Stomach smooth muscle (tissue), 2 donors: Measurements from ENCODE around the gene GCNA.
"Not testable (repeated sequence)": the region's sequence is repeated elsewhere in the genome, so short reads cannot be mapped to it uniquely, and the experiment has no call there.

ENCODE experiments used
- H3K27ac ChIP-seq: one replicate; pipeline ENCODE4 v1.7.0; 2013; ENCODE audit warnings: mild to moderate bottlenecking, low read length, inconsistent platforms
- H3K27me3 ChIP-seq, 2 donors: one replicate each; pipeline ENCODE4 v1.7.0; 2013; ENCODE audit warnings: low read length in 2 of 2; ENCODE audit not compliant: insufficient read depth in 2 of 2, control insufficient read depth in 1 of 2
- H3K36me3 ChIP-seq, 2 donors: one replicate each; pipeline ENCODE4 v1.7.0; 2013; ENCODE audit warnings: low read length in 2 of 2; ENCODE audit not compliant: control insufficient read depth in 2 of 2, insufficient read depth in 2 of 2
- H3K4me1 ChIP-seq: one replicate; pipeline ENCODE4 v1.7.0; 2013; ENCODE audit warnings: low read length; ENCODE audit not compliant: control insufficient read depth, insufficient read depth
- H3K4me3 ChIP-seq, 2 donors: one replicate each; pipeline ENCODE4 v1.7.0; 2013; ENCODE audit warnings: low read length in 2 of 2
- H3K9ac ChIP-seq, 2 donors: one replicate each; pipeline ENCODE4 v1.7.0; 2013; ENCODE audit warnings: low read length in 2 of 2, mild to moderate bottlenecking in 1 of 2
- H3K9me3 ChIP-seq, 2 donors: one replicate each; pipeline ENCODE4 v1.7.0; 2013; ENCODE audit warnings: low read length in 2 of 2; ENCODE audit not compliant: control insufficient read depth in 2 of 2
- donor health status: healthy.
- donor health status: Pancreatic carcinoma.

GCNA gene

DNA sequence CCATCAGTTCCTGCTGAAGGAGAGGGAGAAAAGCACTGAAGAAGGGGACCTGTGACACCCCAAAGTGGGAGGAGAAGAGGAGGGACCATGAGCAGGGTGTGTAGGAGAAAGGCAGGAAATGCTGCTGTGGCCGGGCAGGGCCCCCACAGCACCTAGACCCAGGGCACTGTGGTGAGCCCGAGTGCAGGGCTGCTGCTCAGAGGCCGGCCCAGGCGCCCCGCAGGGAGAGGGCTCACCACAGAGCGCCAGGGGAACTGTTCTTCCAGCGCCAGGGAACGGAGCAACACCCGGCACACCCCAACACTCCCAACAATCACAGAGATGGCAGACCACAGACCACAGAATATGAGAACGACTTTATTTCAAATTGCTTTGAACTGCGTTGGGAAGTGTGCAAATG is 84.4 kb downstream of the GCNA start:
- H3K4me3 ChIP-seq, H3K36me3 ChIP-seq, H3K9ac ChIP-seq, H3K4me1 ChIP-seq, H3K9me3 ChIP-seq, H3K27ac ChIP-seq: not testable (repeated sequence)
- H3K27me3 ChIP-seq = peaks cover 0 to 13% of the 10 kb centered on the region in 2 donors
